Trophoblast cell (in vitro differentiated cells and primary cell): ENCODE data around the gene SOX11.

Experiments used
- DNase-seq, 2 donors: peaks; one replicate each; pipeline ENCODE4 v3.0.0-alpha.2; 2016
- H2AFZ ChIP-seq: 2 replicates; pipeline ENCODE4 v1.6.1; 2013; ENCODE audit warnings: low read length, moderate library complexity, mild to moderate bottlenecking; ENCODE audit not compliant: insufficient read depth, poor library complexity
- H2AK5ac ChIP-seq: 2 replicates; pipeline ENCODE4 v1.6.1; 2013; ENCODE audit warnings: mild to moderate bottlenecking, low read length
- H2BK120ac ChIP-seq: 2 replicates; pipeline ENCODE4 v1.6.1; 2013; ENCODE audit warnings: low read length, mild to moderate bottlenecking, moderate library complexity; ENCODE audit not compliant: insufficient read depth, poor library complexity
- H2BK12ac ChIP-seq: 2 replicates; pipeline ENCODE4 v1.6.1; 2013; ENCODE audit warnings: mild to moderate bottlenecking, low read length, moderate library complexity
- H2BK5ac ChIP-seq: 2 replicates; pipeline ENCODE4 v1.6.1; 2013; ENCODE audit warnings: low read length, low read depth, moderate library complexity, mild to moderate bottlenecking; ENCODE audit not compliant: poor library complexity
- H3K14ac ChIP-seq: 2 replicates; pipeline ENCODE4 v1.6.1; 2013; ENCODE audit warnings: mild to moderate bottlenecking, low read length
- H3K18ac ChIP-seq: 2 replicates; pipeline ENCODE4 v1.6.1; 2013; ENCODE audit warnings: mild to moderate bottlenecking, low read length
- H3K23ac ChIP-seq: 2 replicates; pipeline ENCODE4 v1.6.1; 2013; ENCODE audit warnings: low read length
- H3K27ac ChIP-seq: 2 replicates; pipeline ENCODE4 v1.5.1; 2013; ENCODE audit warnings: low read depth, mild to moderate bottlenecking, inconsistent platforms, low read length, moderate library complexity
- H3K27me3 ChIP-seq: 2 replicates; pipeline ENCODE4 v1.6.1; 2013; ENCODE audit warnings: inconsistent platforms, mild to moderate bottlenecking, low read length, moderate library complexity; ENCODE audit not compliant: insufficient read depth
- H3K36me3 ChIP-seq, 2 experiments: 1 replicate in 1 of 2; 2 replicates in 1 of 2; pipeline ENCODE4 v1.6.1; 2013; ENCODE audit warnings: low read length in 2 of 2, mild to moderate bottlenecking in 2 of 2, moderate library complexity in 1 of 2; ENCODE audit not compliant: insufficient read depth in 2 of 2, control insufficient read depth in 1 of 2
- H3K4ac ChIP-seq: 2 replicates; pipeline ENCODE4 v1.6.1; 2013; ENCODE audit warnings: low read depth, mild to moderate bottlenecking, low read length, moderate library complexity
- H3K4me1 ChIP-seq, 2 experiments: 1 replicate in 1 of 2; 2 replicates in 1 of 2; pipeline ENCODE4 v1.6.1; 2013; ENCODE audit warnings: low read length in 2 of 2, mild to moderate bottlenecking in 2 of 2, moderate library complexity in 1 of 2; ENCODE audit not compliant: insufficient read depth in 2 of 2, control insufficient read depth in 1 of 2
- H3K4me2 ChIP-seq: 2 replicates; pipeline ENCODE4 v1.6.1; 2013; ENCODE audit warnings: inconsistent platforms, mild to moderate bottlenecking, low read length, moderate library complexity
- H3K4me3 ChIP-seq: 2 replicates; pipeline ENCODE4 v1.5.1; 2013; ENCODE audit warnings: mild to moderate bottlenecking, low read depth, low read length, inconsistent platforms
- H3K79me1 ChIP-seq: one replicate; pipeline ENCODE4 v1.6.1; 2013; ENCODE audit warnings: low read length
- H3K79me2 ChIP-seq: 2 replicates; pipeline ENCODE4 v1.6.1; 2013; ENCODE audit warnings: low read length, mild to moderate bottlenecking; ENCODE audit not compliant: control insufficient read depth, insufficient read depth, poor library complexity
- H3K9ac ChIP-seq: 2 replicates; pipeline ENCODE4 v1.6.1; 2013; ENCODE audit warnings: mild to moderate bottlenecking, low read length
- H3K9me3 ChIP-seq: 2 replicates; pipeline ENCODE4 v1.6.1; 2013; ENCODE audit warnings: low read depth, mild to moderate bottlenecking, control low read depth, inconsistent platforms, low read length; ENCODE audit not compliant: insufficient read depth
- H4K12ac ChIP-seq: 2 replicates; pipeline ENCODE4 v1.6.1; 2013; ENCODE audit warnings: low read depth, mild to moderate bottlenecking, low read length, moderate library complexity
- H4K8ac ChIP-seq: 2 replicates; pipeline ENCODE4 v1.6.1; 2013; ENCODE audit warnings: low read depth, mild to moderate bottlenecking, low read length, moderate library complexity
- H4K91ac ChIP-seq: one replicate; pipeline ENCODE4 v1.6.1; 2013; ENCODE audit warnings: low read depth, mild to moderate bottlenecking, low read length, moderate library complexity
- WGBS: extraction: QIAGEN DNeasy Blood & Tissue Kit; methylation state at CpG from one replicate; pipeline ENCODE4 v1.1.7; 2013; ENCODE audit warnings: missing lambda C conversion rate; ENCODE audit not compliant: insufficient read length, insufficient coverage; ENCODE audit errors: extremely low coverage; 5-methylcytosine and 5-hydroxymethylcytosine counted together

Gene SOX11

GRCh38 chr2:5693287-5694201 lies 1.4 kb downstream of the SOX11 start:
- H3K23ac ChIP-seq = no peak overlapping the region
- peak overlapping the region; percentile 78 for H3K4me3 ChIP-seq
- H3K4me2 ChIP-seq = peak overlapping the region; percentile 69
- peak overlapping the region; percentile 34 for H2BK5ac ChIP-seq
- peaks cover 12% of the 10 kb centered on the region for H3K27me3 ChIP-seq
- peak overlapping the region; percentile 39 for H2AFZ ChIP-seq
- no peak overlapping the region for H2BK12ac ChIP-seq
- DNase-seq = no peak
- peak overlapping the region; percentile 90 for H3K18ac ChIP-seq
- WGBS = no CpG with 5 or more reads among the region's 102 CpGs
- peak overlapping the region; percentile 74 for H3K14ac ChIP-seq
- H4K12ac ChIP-seq = no peak overlapping the region
- H4K91ac ChIP-seq = peak overlapping the region; percentile 13
- peaks cover 0 to 1% of the 10 kb centered on the region in 2 experiments for H3K36me3 ChIP-seq
- H3K27ac ChIP-seq = peak overlapping the region; percentile 10
- peaks cover 29% of the 10 kb centered on the region for H3K79me1 ChIP-seq
- peaks cover 2 to 4% of the 10 kb centered on the region in 2 experiments for H3K4me1 ChIP-seq
- no peak overlapping the region for H2AK5ac ChIP-seq
- H3K79me2 ChIP-seq = peaks cover 21% of the 10 kb centered on the region
- H4K8ac ChIP-seq = peak overlapping the region; percentile 58
- H2BK120ac ChIP-seq = no peak overlapping the region
- no peaks in the 10 kb centered on the region for H3K9me3 ChIP-seq
- H3K4ac ChIP-seq = peak overlapping the region; percentile 76
- peak overlapping the region; percentile 74 for H3K9ac ChIP-seq

- Histone ChIP-seq H3K14ac (no peak overlapping the region), H2BK5ac (no peak overlapping the region), H3K9ac (no peak overlapping the region), H3K79me1 (peaks cover 29% of the 10 kb centered on the region), H4K91ac (no peak overlapping the region), H3K4ac (no peak overlapping the region), H3K18ac (no peak overlapping the region), H2AK5ac (no peak overlapping the region), H4K8ac (no peak overlapping the region), H3K4me2 (peak overlapping the region; percentile 69), H3K79me2 (peaks cover 21% of the 10 kb centered on the region), H3K9me3 (no peaks in the 10 kb centered on the region), H4K12ac (no peak overlapping the region), H3K36me3 (peaks cover 0 to 1% of the 10 kb centered on the region in 2 experiments), H2AFZ (no peak overlapping the region), H3K27me3 (peaks cover 12% of the 10 kb centered on the region), H3K4me3 (no peak overlapping the region), H3K4me1 (peaks cover 2 to 4% of the 10 kb centered on the region in 2 experiments), H2BK12ac (no peak overlapping the region), H3K23ac (no peak overlapping the region), H3K27ac (no peak overlapping the region), H2BK120ac (no peak overlapping the region)
- WGBS = no CpG with 5 or more reads among the region's 9 CpGs
- no peak for DNase-seq
These were observed 2.1 kb downstream of the SOX11 start for GRCh38 chr2:5694306-5694705.

- peak overlapping the region; percentile 98 for H3K4me2 ChIP-seq
- peaks cover 0 to 1% of the 10 kb centered on the region in 2 experiments for H3K36me3 ChIP-seq
- H3K4me1 ChIP-seq = peaks cover 2 to 4% of the 10 kb centered on the region in 2 experiments
- peaks cover 21% of the 10 kb centered on the region for H3K79me2 ChIP-seq
- no peak overlapping the region for H2AK5ac ChIP-seq
- no CpG with 5 or more reads among the region's 49 CpGs for WGBS
- peak overlapping the region; percentile 52 for H4K12ac ChIP-seq
- peak overlapping the region; percentile 95 for H3K4ac ChIP-seq
- peaks cover 27% of the 10 kb centered on the region for H3K79me1 ChIP-seq
- H3K9me3 ChIP-seq = no peaks in the 10 kb centered on the region
- peak overlapping the region; percentile 76 for H4K8ac ChIP-seq
- H3K18ac ChIP-seq = peak overlapping the region; percentile 70
- H2BK12ac ChIP-seq = no peak overlapping the region
- H2BK5ac ChIP-seq = peak overlapping the region; percentile 45
- H3K9ac ChIP-seq = peak overlapping the region; percentile 96
- H4K91ac ChIP-seq = peak overlapping the region; percentile 86
- H3K27ac ChIP-seq = peak overlapping the region; percentile 22
- no peak overlapping the region for H3K23ac ChIP-seq
- DNase-seq = no peak
- peaks cover 12% of the 10 kb centered on the region for H3K27me3 ChIP-seq
- H2AFZ ChIP-seq = peak overlapping the region; percentile 47
- H3K4me3 ChIP-seq = peak overlapping the region; percentile 88
- H2BK120ac ChIP-seq = peak overlapping the region; percentile 21
- peak overlapping the region; percentile 57 for H3K14ac ChIP-seq
These were observed 3.6 kb downstream of the SOX11 start for GRCh38 chr2:5695654-5696403.

- WGBS = no CpG with 5 or more reads among the region's 65 CpGs
- peak overlapping the region; percentile 76 for H4K8ac ChIP-seq
- H3K36me3 ChIP-seq = peaks cover 0 to 1% of the 10 kb centered on the region in 2 experiments
- peaks cover 2 to 4% of the 10 kb centered on the region in 2 experiments for H3K4me1 ChIP-seq
- peak overlapping the region; percentile 86 for H4K91ac ChIP-seq
- peak overlapping the region; percentile 32 for H2BK12ac ChIP-seq
- H2BK5ac ChIP-seq = peak overlapping the region; percentile 45
- peak overlapping the region; percentile 21 for H2BK120ac ChIP-seq
- H4K12ac ChIP-seq = peak overlapping the region; percentile 68
- peak overlapping the region; percentile 98 for H3K4me2 ChIP-seq
- H3K9me3 ChIP-seq = no peaks in the 10 kb centered on the region
- peaks cover 24% of the 10 kb centered on the region for H3K79me1 ChIP-seq
- DNase-seq = no peak
- H3K23ac ChIP-seq = no peak overlapping the region
- peak overlapping the region; percentile 84 for H2AFZ ChIP-seq
- H3K4me3 ChIP-seq = peak overlapping the region; percentile 88
- peaks cover 19% of the 10 kb centered on the region for H3K79me2 ChIP-seq
- H3K14ac ChIP-seq = peak overlapping the region; percentile 57
- peak overlapping the region; percentile 95 for H3K4ac ChIP-seq
- peak overlapping the region; percentile 70 for H3K18ac ChIP-seq
- peak overlapping the region; percentile 96 for H3K9ac ChIP-seq
- H2AK5ac ChIP-seq = no peak overlapping the region
- H3K27me3 ChIP-seq = peaks cover 12% of the 10 kb centered on the region
- H3K27ac ChIP-seq = peak overlapping the region; percentile 56
These were observed 4.3 kb downstream of the SOX11 start for GRCh38 chr2:5696404-5696944.
